ENCODE data around the gene SLC45A1. TPM values are rescaled to one million over a fixed set of nuclear protein-coding genes. Genes with fewer than 3 reads are reported as not detected.

SLC45A1 gene
- total and polyA plus RNA-seq, 2 donors (not counting 1 experiment from before 2014, with no cell fraction given) = 0.54 to 0.64 TPM

DNA sequence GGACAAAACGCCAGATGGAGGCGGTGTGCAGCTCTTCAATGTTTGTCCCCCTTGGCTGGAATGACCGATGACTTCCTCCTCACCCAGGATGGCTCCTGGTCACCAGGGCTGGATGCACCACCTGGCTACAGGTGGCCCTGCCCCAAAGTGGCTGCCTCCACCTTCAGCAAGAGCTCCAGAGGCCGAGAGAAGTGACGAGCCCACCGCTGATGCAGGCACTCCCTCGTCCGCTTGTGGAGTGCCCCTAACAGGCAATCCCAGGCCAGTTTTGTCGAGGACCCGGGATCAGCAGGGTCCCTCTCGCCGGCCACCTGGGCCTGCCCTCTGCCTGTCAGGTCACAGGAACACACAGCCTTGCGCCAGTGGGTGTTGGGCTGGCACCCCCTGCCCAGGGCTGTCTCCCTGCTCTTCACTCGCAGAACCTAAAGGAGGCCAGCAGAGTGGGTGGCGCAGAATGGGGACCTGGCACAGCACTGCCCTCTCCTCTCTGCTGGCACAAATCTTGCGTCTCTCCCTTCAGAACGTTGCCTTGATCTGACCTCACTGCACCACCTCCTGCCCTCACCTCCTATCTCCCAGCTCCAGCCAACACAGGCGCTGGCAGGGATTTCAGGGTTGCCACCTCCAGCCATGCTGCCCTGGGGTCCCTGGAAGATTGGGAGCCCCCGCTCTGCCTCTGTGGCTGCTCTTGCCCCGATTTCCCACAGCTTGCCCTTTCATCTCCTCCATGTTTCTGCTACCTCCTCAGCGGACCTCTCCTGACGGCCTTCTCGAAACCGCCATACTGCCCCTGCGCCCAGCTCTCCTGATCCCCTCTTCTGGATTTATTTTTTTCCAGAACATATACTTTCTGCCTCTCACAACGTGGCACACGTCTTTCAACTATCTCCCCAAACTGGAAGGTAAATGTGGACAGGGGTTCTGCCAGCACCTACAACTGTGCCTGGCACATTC is 38.6 kb downstream of the SLC45A1 start:
- DNase-seq = no peak
- H3K9ac ChIP-seq (ENCODE audit: low read length) = no peak overlapping the region
- WGBS (ENCODE audit: insufficient coverage) = 97% methylated on average over 25 of the region's 27 CpGs
- POLR2A ChIA-PET = no interaction called here
- H3K79me2 ChIP-seq (ENCODE audit: control insufficient read depth, insufficient read depth, low read length) = peaks cover 4% of the 10 kb centered on the region
- no peak overlapping the region for H3K27ac ChIP-seq (ENCODE audit: low read length in 2 of 2)
- Mint-ChIP-seq H3K4me1 (no peaks in the 10 kb centered on the region), H3K27me3 (no peaks in the 10 kb centered on the region), H3K27ac (no peak overlapping the region), H3K9me3 (ENCODE audit: insufficient read depth) (no peaks in the 10 kb centered on the region), H3K4me3 (no peak overlapping the region)
- intact Hi-C loops (cut with micrococcal nuclease) = no loop called here
- H2AFZ ChIP-seq (ENCODE audit: insufficient read depth, low read depth, low read length, poor library complexity, severe bottlenecking) = no peak overlapping the region
- CTCF ChIA-PET = interaction anchor here (1.3 kb wide), 1 partner anchor 341 kb away, joined by 4 read pairs; no protein-coding TSS in a partner anchor
- H3K27me3 ChIP-seq (replicated peaks in 1 of 4; ENCODE audit: control extremely low read depth in 1 of 4, control insufficient read depth in 3 of 4, insufficient read depth in 4 of 4, low read length in 3 of 4) = no peaks in the 10 kb centered on the region
- no peak for ATAC-seq (ENCODE audit: low read depth)
- H3K4me1 ChIP-seq (ENCODE audit: control insufficient read depth in 2 of 2, insufficient read depth in 2 of 2, low read length in 2 of 2) = no peaks in the 10 kb centered on the region
- peaks cover 65% of the 10 kb centered on the region for H4K20me1 ChIP-seq (ENCODE audit: control insufficient read depth, insufficient read depth, low read length, poor library complexity, severe bottlenecking)
- no peaks in the 10 kb centered on the region for H3K9me3 ChIP-seq (ENCODE audit: control extremely low read depth in 1 of 3, control insufficient read depth in 2 of 3, insufficient read depth in 1 of 3, low read length in 2 of 3)
- no peak overlapping the region for H3K4me2 ChIP-seq (replicated peaks; ENCODE audit: low read depth, low read length, poor library complexity, severe bottlenecking)
- peaks cover 0 to 85% of the 10 kb centered on the region in 2 experiments for H3K36me3 ChIP-seq (replicated peaks in 1 of 2; ENCODE audit: control extremely low read depth in 1 of 2, control insufficient read depth in 1 of 2, extremely low read depth in 1 of 2, insufficient read depth in 2 of 2, low read length in 1 of 2)
- no peak for TF ChIP-seq EZH2 (IDR thresholded peaks at IDR 0.05; ENCODE audit: borderline replicate concordance, insufficient read depth, low read depth, low read length, poor library complexity, severe bottlenecking)
- TF ChIP-seq, protein P1, sequence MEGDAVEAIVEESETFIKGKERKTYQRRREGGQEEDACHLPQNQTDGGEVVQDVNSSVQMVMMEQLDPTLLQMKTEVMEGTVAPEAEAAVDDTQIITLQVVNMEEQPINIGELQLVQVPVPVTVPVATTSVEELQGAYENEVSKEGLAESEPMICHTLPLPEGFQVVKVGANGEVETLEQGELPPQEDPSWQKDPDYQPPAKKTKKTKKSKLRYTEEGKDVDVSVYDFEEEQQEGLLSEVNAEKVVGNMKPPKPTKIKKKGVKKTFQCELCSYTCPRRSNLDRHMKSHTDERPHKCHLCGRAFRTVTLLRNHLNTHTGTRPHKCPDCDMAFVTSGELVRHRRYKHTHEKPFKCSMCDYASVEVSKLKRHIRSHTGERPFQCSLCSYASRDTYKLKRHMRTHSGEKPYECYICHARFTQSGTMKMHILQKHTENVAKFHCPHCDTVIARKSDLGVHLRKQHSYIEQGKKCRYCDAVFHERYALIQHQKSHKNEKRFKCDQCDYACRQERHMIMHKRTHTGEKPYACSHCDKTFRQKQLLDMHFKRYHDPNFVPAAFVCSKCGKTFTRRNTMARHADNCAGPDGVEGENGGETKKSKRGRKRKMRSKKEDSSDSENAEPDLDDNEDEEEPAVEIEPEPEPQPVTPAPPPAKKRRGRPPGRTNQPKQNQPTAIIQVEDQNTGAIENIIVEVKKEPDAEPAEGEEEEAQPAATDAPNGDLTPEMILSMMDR (IDR thresholded peaks at IDR 0.05) = no peak
- H3K4me3 ChIP-seq (ENCODE audit: control extremely low read depth in 1 of 5, extremely low read depth in 1 of 5, insufficient read depth in 1 of 5, low read depth in 2 of 5, low read length in 4 of 5) = no peak overlapping the region
